HG03196 (cell line): ENCODE data around the gene DLGAP4.

ENCODE experiments used
- ATAC-seq: cut with Tn5 transposase; IDR thresholded peaks from one replicate; pipeline ENCODE4 v1.9.1; 2021; ENCODE audit not compliant: unreplicated experiment

The DLGAP4 gene

DNA sequence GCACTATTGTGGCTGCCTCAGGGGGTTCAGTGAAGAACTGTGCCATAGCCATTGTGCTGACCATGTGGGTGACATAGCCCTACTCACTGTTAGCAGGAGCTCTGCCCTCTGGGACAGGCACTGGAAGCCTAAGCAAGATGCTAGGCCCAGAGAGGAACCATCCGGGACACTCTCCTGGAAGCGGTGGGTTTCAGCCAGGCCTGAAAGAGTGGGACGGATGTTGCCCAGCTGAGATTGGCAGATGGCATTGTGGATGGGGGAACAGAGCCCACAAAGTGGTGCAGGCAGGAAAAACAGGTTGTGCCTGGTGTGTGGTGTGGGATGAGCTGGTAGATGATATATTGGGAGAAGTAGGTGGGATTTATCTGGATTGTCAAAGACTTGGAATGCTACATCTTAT lies 40.1 kb downstream of the DLGAP4 start:
- no peak for ATAC-seq

DNA sequence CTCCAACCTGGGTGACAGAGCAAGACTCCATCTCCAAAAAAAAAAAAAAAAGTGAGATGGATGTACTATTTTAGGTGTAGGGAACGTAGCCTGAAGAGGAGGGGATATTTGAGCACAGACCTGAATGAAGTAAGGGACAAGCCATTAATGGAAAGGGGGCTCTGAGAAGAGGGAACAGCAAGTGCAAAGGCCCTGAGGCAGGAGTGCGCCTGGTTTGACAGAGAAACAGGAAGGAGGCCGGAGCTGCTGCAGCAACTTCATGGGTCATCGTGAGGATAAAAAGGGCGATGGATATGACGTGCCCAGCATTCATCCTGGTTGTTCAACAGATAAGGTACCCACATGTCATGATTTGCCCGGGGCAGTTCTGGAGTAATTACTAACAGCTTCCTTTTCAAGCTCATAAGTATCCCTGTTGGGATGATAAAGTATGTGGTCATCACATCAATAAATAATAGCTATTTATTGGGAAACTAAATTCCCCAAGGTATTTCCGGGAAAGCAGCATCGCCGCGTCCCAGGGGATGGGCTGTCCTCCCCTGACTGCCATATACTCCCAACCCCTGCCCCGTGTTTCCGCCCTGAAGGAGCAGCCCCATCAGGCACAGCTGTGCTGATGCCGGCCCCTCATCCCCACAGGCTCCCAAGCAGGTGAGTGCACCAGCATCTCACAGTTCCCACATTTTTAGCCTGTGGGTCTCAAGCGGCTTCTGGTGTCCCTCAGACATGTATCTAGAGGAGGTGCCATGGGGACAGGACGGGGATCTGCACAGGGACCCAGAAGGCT lies 43.4 kb downstream of the DLGAP4 start:
- ATAC-seq: no peak

DNA sequence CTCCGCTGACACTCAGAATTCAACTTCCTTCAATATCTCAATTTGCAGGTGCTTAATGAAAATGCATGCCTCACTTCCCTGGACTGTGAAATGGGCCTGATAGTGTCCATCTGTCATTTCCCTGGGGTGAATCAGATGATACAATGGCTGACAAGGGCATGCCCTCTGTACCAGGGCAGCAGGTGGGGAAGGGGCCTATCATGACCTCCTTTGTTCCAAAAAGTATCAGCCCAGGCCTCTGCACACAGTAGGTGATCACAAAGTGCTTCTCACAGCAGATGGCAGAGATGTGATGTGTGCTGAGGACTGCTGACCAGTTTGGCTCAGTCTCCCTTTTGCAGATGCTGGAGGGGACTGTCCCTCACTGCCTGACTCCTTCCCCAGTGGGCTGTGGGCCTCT lies 44.3 kb downstream of the DLGAP4 start:
- no peak for ATAC-seq

DNA sequence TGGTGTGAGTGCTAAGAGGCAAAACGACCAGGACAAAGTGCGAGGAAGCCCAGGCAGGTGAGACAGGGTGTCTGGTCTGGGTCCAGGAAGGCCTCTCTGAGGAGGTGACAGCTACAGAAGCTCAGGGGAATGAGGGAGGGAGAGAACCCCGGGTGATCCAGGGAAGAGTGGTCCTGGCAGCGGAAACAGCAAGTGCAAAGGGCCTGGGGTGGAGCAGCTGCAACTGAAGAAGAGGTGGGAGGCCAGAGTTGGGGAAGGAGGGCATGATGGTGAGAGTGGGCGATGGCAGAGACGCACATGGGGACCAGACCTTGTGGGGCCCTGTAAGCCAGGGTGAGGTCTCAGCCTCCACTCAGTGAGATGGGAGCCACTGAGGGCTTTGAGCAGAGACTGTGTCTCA lies 45.8 kb downstream of the DLGAP4 start:
- no peak for ATAC-seq

DNA sequence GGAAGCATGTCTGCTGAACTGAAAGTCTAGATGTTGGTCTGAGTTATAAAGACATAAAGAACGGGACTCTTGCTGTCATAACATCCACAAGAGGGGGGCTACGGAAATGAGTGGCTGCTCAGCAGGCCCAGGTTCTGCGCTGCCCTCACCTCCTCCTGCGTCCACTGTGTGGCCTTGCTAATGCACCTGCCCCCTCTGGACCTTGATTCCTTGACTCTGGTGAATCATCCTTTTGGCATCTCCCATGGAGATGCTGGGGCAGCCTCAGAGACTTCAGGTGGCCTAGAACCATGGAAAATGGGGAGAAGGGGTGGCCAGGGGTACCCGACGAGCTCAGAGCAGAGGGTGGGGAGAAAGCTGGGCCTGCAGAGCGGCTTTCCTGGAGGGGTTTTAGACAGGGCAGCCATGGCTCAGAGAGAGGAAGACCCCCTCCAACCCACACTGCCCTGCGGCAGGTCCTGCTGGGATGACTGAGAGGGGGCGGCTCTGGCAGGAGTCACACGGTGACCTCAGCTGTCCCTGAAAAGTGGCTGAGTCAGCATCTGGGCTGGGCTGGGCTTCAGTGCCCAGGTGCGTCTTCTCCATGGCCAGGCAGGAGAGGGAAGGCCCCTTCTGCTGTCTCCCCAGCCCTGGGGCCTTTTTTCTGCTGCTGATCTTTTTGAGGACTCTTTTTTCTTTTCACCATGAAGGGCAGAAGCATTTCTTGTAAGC lies 46.9 kb downstream of the DLGAP4 start:
- ATAC-seq: no peak

DNA sequence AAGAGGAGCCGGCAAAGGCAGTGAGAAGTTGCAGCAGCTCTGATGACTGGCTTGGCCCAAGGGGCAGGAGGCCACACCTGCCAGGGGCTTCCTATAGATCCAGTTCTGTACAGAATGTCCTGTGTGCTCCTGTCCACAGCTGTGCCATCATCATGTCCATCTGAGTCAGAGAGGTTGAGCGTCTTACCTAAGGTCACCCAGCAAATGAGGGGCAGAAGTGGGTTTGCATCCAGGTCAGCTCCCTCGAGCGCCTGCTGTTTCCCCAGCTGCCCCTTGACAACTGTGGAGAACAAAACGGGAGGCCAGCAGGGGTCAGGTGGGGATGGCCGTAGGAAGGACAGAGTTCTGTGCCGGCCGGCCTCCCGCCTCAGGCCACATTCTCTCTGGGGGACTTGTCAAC lies 47.6 kb downstream of the DLGAP4 start:
- no peak for ATAC-seq

DNA sequence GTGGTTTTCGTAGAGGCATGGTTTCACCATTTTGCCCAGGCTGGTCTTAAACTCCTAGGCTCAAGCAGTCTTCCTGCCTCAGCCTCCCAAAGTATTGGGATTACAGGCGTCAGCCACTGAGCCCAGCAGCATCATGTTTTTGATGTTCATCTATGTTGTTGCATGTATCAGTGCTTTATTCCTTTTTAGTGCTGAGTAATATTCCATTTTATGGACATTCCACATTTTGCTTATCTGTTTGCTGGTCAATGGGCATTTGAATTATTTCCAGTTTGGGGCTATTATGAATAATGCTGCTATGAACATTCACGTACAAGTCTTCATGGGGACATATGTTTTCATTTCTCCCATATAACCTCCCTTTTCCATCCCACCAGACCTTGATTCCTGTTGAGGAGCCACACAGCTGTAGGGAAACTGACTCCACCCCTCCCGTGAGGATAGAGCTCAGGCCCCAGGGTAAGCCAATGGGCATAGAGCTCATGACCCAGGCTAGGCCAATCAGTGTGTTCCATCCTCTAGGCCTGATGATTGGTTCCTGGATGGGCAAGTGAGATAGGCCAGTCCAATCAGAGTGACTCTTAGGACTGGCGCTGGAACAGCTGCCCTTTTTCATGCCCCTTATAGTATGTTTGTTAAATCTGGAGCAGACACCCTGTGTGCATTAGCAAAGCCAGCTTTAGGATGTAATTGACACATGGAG lies 49.5 kb downstream of the DLGAP4 start:
- no peak for ATAC-seq

DNA sequence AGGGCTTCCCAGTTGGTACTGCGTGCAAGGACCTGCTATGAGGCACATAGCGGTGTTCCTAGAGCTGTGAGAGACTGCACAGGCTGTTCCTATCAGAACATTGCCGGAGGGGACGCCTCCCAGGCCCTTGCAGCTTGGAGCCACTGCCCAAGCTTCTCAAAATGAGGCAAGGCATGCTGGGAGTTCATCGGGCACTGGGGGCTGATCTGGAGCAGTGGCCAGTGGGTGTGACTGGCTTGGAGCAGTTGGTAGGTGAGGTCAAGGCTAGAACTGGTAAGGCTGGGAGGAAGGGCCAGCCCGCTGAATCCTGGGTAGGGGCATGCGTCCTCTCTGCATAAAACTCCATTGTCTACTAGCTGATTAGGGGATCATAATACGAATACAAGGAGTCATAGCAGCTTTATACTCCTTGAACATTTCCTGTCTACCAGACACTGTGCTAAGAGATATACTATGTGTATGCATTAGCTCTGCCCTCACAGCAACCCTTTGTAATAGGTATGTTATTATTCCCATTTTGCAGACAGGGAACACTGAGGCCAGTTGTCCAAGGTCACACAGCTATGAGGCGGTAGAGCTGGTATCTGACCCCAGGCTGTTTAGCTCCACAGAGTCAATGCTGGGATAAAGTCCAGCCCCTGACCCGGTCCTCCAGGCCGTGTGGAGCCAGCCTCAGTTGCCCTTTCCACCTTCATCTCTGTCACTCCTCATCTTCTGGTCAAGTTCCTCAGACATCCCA lies 53.7 kb downstream of the DLGAP4 start:
- ATAC-seq: no peak

DNA sequence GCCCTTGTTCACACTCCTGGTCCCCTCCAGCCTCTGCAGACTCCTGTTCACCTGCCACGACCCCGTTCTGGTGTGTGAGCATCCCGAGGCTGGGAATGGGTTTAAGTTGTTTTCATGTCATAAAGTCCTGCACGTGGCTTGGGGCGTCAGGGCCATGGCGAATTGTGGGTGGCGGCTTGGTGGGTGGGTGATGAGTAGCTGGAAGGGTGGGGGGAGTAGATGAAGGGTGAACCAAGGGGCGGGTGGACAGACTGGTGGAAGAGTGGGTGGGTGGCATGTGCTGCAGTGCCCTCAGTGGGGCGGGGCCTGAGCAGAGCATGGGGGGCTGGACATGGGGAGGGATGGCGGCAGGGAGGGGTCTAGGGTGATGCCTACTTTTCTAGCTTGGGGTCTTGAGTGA lies 54.3 kb downstream of the DLGAP4 start:
- no peak for ATAC-seq

DNA sequence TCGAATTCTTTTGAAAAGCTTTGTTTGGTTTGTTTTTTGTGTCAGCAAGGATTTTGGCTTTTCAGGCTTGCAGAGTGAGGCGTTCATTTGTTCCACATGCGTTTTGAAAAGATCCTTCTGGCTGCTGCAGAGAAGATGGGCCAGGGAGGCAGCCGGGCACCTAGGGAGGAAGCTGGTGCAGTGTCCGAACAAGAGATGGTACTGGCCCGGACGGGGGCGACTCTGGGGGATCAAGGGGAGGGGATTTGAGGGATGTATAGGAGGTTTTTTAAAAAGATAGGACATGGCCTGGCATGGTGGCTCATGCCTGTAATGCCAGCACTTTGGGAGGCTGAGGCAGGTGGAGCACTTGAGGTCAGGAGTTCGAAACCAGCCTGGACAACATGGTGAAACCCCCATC lies 55.3 kb downstream of the DLGAP4 start:
- no peak for ATAC-seq

DNA sequence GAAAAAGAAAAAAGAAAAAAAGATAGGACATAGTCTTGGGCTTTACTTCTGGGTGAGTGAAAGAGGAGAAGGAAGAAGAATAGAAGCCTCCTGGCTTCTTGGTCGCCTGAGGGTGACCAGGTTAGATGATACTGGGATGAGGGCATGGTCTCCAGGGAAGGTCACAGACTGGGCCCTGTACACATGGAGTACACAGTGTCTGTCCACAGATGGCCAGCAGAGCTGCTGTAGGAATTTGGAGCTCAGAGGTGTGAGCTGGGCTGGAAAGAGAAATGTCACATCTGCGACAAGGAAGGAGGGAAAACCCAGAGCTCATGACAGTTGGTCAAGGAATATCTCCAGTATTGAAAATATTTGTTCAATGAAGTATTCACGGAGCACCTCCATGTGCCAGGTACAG lies 56.1 kb downstream of the DLGAP4 start:
- no peak for ATAC-seq

DNA sequence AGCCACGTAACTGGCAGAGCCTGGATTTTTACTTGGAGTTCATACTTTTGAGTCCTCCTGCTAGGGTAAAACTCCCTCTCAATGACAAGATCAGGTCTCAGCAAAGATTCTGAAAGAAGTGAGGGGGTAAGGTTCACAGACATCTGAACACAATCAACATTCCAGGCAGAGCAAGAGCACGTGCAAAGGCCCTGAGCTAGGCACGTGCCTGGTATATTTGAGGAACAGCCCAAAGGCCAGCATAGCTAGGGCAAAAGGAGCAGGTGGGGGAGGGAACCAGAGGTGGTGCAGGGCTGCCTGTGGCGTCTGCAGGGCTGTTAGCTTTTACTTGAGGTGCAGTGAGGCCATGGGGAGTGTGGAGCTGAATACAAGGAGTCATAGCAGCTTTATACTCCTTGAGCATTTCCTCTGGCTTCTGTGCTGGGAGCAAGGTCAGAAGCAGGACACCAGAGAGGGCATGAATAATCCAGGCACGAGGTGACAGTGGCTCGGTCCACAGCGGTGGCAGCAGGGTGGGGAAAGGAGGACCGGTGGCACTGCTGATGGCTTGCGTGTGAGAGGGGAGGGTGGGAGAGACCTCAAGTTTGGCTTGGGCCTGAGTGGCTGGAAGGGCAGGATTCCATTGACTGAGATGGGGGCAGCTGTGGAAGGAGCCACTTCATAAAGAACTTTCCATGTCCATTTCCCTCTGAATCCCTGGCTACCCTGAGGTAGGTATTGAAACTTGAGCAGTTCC lies 57.0 kb downstream of the DLGAP4 start:
- no peak for ATAC-seq

DNA sequence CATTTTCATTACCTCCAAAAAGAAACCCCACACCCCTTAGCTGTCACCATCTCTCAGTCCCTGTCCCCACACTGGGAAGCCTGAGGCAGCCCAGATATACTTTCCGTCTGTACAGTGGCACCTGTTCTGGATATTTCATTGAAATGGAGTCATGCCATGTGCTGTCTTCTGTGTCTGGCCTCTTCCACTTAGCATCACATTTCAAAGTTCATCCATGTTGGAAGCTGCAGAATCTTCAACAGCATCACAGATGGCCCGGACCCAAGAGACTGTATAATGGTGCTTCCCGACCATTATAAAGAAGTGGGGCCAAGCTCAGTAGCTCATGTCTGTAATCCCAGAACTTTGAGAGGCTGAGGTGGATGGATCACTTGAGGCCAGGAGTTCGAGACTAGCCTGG lies 58.4 kb downstream of the DLGAP4 start:
- ATAC-seq: no peak

DNA sequence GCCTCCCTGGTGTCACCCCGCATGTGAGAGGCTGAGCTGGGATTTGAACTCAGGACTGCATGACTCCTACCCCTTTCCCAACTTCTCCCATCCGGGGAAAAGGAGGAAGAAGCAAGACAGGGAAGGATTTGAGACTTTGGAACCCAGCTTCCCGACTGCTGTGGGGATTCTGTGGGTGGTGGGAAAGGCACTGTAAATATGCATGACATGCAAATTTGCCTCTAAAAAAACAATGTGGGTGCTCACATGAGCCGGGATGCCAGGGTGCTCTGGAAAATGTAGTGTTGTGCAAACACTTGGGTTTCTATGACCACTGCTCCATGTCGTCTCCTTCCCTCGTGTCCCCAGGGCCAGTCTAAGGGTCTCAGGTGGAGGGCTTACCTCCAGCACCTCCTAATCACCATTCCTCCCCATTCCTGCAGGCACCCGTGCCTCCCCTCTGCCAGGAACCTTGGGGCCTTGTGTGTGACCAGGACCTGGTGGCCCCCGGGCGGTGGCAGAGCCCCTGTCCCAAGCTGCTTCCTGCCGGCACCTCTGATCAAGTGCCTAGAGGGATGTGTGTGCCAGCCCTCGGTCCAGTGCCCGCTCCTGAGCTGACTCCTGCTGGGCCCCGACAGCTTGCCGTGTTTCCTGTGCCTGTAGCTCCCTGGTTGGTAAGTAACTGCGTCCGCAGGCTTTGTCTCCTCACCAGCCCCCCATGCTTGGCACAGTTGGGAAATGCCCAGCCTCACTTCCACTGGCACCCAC lies 60.7 kb downstream of the DLGAP4 start:
- ATAC-seq: no peak

DNA sequence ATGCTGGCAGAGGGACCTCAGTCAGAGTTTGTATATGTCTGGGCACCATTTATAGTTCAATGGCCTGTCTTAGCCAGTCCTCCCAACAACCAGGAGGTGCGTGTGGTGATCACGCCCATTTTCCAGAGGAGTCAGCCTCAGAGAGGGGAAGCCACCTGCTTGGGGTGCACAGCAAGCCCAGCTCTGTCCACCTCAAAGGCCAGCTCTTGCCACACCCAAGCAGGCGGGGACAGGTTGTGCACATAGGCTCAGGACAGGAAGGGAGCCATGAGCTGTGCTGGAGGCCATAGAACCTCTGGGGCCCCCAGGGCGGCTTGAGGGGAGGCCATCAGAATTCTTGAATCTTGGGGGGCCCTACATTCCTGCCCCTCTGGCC lies 61.2 kb downstream of the DLGAP4 start:
- no peak for ATAC-seq

DNA sequence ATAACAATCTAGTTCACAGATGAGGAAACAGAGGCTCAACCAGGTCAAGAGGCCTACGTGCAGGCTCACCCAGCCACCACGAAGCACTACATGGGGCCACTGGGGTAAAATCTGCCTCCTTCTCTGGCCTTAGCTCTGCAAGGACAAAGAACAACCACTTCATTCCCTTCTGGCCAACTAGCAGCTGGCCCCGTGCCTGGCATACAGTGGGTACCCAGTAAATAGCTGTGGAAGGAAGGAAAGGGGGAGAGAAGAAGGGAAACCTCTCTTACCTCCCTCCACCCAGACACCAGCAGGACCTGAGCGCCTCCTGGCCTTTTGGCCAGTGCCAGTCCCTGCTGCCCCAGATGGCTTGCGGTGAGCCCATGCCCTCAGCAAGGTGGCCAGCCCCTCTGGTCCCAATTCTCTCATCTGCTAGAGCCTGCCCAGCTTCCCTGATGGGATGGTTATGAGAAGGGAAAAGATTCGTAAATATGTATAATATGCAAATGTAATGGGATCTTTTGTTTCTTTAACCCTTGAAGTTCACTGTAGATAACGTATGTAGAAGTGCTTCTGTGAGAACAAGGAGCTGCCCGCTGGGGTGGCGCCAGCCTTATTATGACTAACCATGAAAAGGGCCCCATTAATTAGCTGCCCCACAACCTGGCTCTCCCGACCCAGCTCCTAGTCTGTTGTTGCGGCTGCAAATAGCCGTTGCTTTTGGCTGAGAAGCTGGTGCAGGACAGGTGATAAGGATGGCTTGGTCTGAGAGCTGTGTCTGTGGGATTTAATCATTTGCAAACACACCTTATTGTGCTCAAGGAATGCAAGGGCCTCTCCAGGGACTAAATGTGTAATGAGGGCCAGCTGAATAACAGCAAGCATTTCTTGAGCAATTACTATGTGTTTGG lies 62.0 kb downstream of the DLGAP4 start:
- no peak for ATAC-seq

DNA sequence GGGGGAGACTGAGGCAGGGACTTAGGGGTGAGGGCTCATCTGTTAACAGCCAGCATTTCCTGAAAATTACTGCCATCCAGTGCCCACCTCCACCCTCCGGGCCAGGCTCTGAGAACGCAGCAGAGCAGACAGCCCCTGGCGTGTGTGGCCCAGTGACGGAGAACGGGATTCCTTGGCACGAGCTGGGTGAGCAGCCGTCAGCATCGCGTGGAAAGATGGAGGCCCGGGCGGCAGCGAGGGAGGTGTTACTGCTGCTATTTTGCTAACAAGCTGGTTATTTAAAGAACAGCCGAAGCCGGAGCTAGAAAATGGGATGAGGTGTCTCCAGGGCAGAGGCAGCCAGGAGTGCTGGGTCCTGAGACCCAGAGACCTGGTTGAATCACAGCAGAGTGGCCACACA lies 62.7 kb downstream of the DLGAP4 start:
- ATAC-seq: no peak

DNA sequence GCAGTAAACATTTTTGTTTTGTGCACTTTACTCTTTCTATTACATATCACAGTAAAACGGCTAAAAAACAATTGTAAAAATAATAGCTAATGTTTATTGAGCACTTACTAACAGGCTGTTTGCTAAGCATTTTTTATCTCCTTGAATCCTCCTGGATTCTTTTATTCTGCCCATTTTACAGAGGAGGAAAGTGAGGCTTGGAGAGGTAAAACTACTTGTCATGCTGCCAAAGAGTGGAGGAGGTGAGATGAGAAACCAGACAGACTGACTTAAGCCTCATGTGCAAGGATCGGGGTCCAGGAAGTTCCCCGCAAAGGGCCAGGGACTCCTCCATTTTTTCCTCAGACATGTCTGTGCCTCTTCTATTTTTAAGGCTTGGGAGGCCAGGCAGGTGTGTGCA lies 63.6 kb downstream of the DLGAP4 start:
- ATAC-seq: no peak
